Measurements from ENCODE around the gene HERC4.
"Not testable (repeated sequence)": the region's sequence is repeated elsewhere in the genome, so short reads cannot be mapped to it uniquely, and the experiment has no call there.

Gene HERC4

GRCh38 chr10:68001000-68001399 lies 74.1 kb downstream of the HERC4 start:
- Histone ChIP-seq H3K9ac (ENCODE audit: low read length in 2 of 2) (no peak overlapping the region), H3K27me3 (ENCODE audit: control insufficient read depth in 1 of 2, insufficient read depth in 2 of 2, low read length in 2 of 2) (no peaks in the 10 kb centered on the region), H3K9me3 (ENCODE audit: control insufficient read depth in 2 of 2, low read length in 2 of 2) (no peaks in the 10 kb centered on the region), H3K36me3 (ENCODE audit: control insufficient read depth in 2 of 2, insufficient read depth in 2 of 2, low read length in 2 of 2) (peaks cover 0 to 8% of the 10 kb centered on the region in 2 donors), H3K27ac (ENCODE audit: low read length) (no peak overlapping the region), H3K4me3 (ENCODE audit: low read length in 2 of 2) (no peak overlapping the region), H3K4me1 (ENCODE audit: control insufficient read depth, insufficient read depth, low read length) (no peaks in the 10 kb centered on the region)

GRCh38 chr10:67990093-67990492 lies 85.0 kb downstream of the HERC4 start:
- no peak overlapping the region for H3K9ac ChIP-seq (ENCODE audit: low read length in 2 of 2)
- peaks cover 3 to 8% of the 10 kb centered on the region in 2 donors for H3K36me3 ChIP-seq (ENCODE audit: control insufficient read depth in 2 of 2, insufficient read depth in 2 of 2, low read length in 2 of 2)
- no peaks in the 10 kb centered on the region for H3K4me1 ChIP-seq (ENCODE audit: control insufficient read depth, insufficient read depth, low read length)
- no peak overlapping the region for H3K27ac ChIP-seq (ENCODE audit: low read length)
- H3K4me3 ChIP-seq (ENCODE audit: low read length in 2 of 2), result no peak overlapping the region
- H3K9me3 ChIP-seq (ENCODE audit: control insufficient read depth in 2 of 2, low read length in 2 of 2), result no peaks in the 10 kb centered on the region
- no peaks in the 10 kb centered on the region for H3K27me3 ChIP-seq (ENCODE audit: control insufficient read depth in 1 of 2, insufficient read depth in 2 of 2, low read length in 2 of 2)

GRCh38 chr10:67988606-67989005 lies 86.5 kb downstream of the HERC4 start:
- no peaks in the 10 kb centered on the region for H3K9me3 ChIP-seq (ENCODE audit: control insufficient read depth in 2 of 2, low read length in 2 of 2)
- H3K4me3 ChIP-seq (ENCODE audit: low read length in 2 of 2), result no peak overlapping the region
- peaks cover 2 to 8% of the 10 kb centered on the region in 2 donors for H3K36me3 ChIP-seq (ENCODE audit: control insufficient read depth in 2 of 2, insufficient read depth in 2 of 2, low read length in 2 of 2)
- H3K9ac ChIP-seq (ENCODE audit: low read length in 2 of 2), result no peak overlapping the region
- no peak overlapping the region for H3K27ac ChIP-seq (ENCODE audit: low read length)
- H3K27me3 ChIP-seq (ENCODE audit: control insufficient read depth in 1 of 2, insufficient read depth in 2 of 2, low read length in 2 of 2), result no peaks in the 10 kb centered on the region
- no peaks in the 10 kb centered on the region for H3K4me1 ChIP-seq (ENCODE audit: control insufficient read depth, insufficient read depth, low read length)

- not testable (repeated sequence) for H3K27ac ChIP-seq (ENCODE audit: low read length); H3K4me3 ChIP-seq (ENCODE audit: low read length in 2 of 2); H3K9ac ChIP-seq (ENCODE audit: low read length in 2 of 2); H3K9me3 ChIP-seq (ENCODE audit: control insufficient read depth in 2 of 2, low read length in 2 of 2); H3K4me1 ChIP-seq (ENCODE audit: control insufficient read depth, insufficient read depth, low read length); H3K27me3 ChIP-seq (ENCODE audit: control insufficient read depth in 1 of 2, insufficient read depth in 2 of 2, low read length in 2 of 2)
- H3K36me3 ChIP-seq (ENCODE audit: control insufficient read depth in 2 of 2, insufficient read depth in 2 of 2, low read length in 2 of 2), result peaks cover 6 to 18% of the 10 kb centered on the region in 2 donors
These were observed 92.5 kb downstream of the HERC4 start for GRCh38 chr10:67982603-67983002.

- Histone ChIP-seq H3K27ac (ENCODE audit: low read length) (no peak overlapping the region), H3K27me3 (ENCODE audit: control insufficient read depth in 1 of 2, insufficient read depth in 2 of 2, low read length in 2 of 2) (no peaks in the 10 kb centered on the region), H3K4me1 (ENCODE audit: control insufficient read depth, insufficient read depth, low read length) (peaks cover 6% of the 10 kb centered on the region), H3K9ac (ENCODE audit: low read length in 2 of 2) (no peak overlapping the region), H3K4me3 (ENCODE audit: low read length in 2 of 2) (no peak overlapping the region), H3K9me3 (ENCODE audit: control insufficient read depth in 2 of 2, low read length in 2 of 2) (no peaks in the 10 kb centered on the region), H3K36me3 (ENCODE audit: control insufficient read depth in 2 of 2, insufficient read depth in 2 of 2, low read length in 2 of 2) (peaks cover 15 to 19% of the 10 kb centered on the region in 2 donors)
These were observed 96.3 kb downstream of the HERC4 start for GRCh38 chr10:67978749-67979148.

- Histone ChIP-seq H3K9ac (ENCODE audit: low read length in 2 of 2) (no peak overlapping the region), H3K27me3 (ENCODE audit: control insufficient read depth in 1 of 2, insufficient read depth in 2 of 2, low read length in 2 of 2) (no peaks in the 10 kb centered on the region), H3K36me3 (ENCODE audit: control insufficient read depth in 2 of 2, insufficient read depth in 2 of 2, low read length in 2 of 2) (peaks cover 17 to 26% of the 10 kb centered on the region in 2 donors), H3K27ac (ENCODE audit: low read length) (no peak overlapping the region), H3K4me3 (ENCODE audit: low read length in 2 of 2) (no peak overlapping the region), H3K4me1 (ENCODE audit: control insufficient read depth, insufficient read depth, low read length) (peaks cover 6% of the 10 kb centered on the region), H3K9me3 (ENCODE audit: control insufficient read depth in 2 of 2, low read length in 2 of 2) (no peaks in the 10 kb centered on the region)
These were observed 97.8 kb downstream of the HERC4 start for GRCh38 chr10:67977251-67977650.

- Histone ChIP-seq H3K27ac (ENCODE audit: low read length) (no peak overlapping the region), H3K4me1 (ENCODE audit: control insufficient read depth, insufficient read depth, low read length) (peaks cover 6% of the 10 kb centered on the region), H3K9me3 (ENCODE audit: control insufficient read depth in 2 of 2, low read length in 2 of 2) (peaks cover 0 to 3% of the 10 kb centered on the region in 2 donors), H3K27me3 (ENCODE audit: control insufficient read depth in 1 of 2, insufficient read depth in 2 of 2, low read length in 2 of 2) (no peaks in the 10 kb centered on the region), H3K36me3 (ENCODE audit: control insufficient read depth in 2 of 2, insufficient read depth in 2 of 2, low read length in 2 of 2) (peaks cover 20 to 29% of the 10 kb centered on the region in 2 donors), H3K4me3 (ENCODE audit: low read length in 2 of 2) (no peak overlapping the region), H3K9ac (ENCODE audit: low read length in 2 of 2) (no peak overlapping the region)
These were observed 98.5 kb downstream of the HERC4 start for GRCh38 chr10:67976292-67977245.

- peaks cover 0 to 5% of the 10 kb centered on the region in 2 donors for H3K9me3 ChIP-seq (ENCODE audit: control insufficient read depth in 2 of 2, low read length in 2 of 2)
- H3K4me3 ChIP-seq (ENCODE audit: low read length in 2 of 2), result no peak overlapping the region
These were observed 99.2 kb downstream of the HERC4 start for GRCh38 chr10:67975871-67976270.

GRCh38 chr10:67971311-67971710 lies 103.8 kb downstream of the HERC4 start:
- H3K36me3 ChIP-seq (ENCODE audit: control insufficient read depth in 2 of 2, insufficient read depth in 2 of 2, low read length in 2 of 2), result peaks cover 7 to 18% of the 10 kb centered on the region in 2 donors
- peaks cover 0 to 5% of the 10 kb centered on the region in 2 donors for H3K9me3 ChIP-seq (ENCODE audit: control insufficient read depth in 2 of 2, low read length in 2 of 2)
- no peaks in the 10 kb centered on the region for H3K27me3 ChIP-seq (ENCODE audit: control insufficient read depth in 1 of 2, insufficient read depth in 2 of 2, low read length in 2 of 2)
- H3K9ac ChIP-seq (ENCODE audit: low read length in 2 of 2), result no peak overlapping the region
- H3K27ac ChIP-seq (ENCODE audit: low read length), result no peak overlapping the region
- no peaks in the 10 kb centered on the region for H3K4me1 ChIP-seq (ENCODE audit: control insufficient read depth, insufficient read depth, low read length)
- H3K4me3 ChIP-seq (ENCODE audit: low read length in 2 of 2), result no peak overlapping the region

More at GRCh38 chr10:67975871-67976270, 99.2 kb downstream of the HERC4 start:
- Histone ChIP-seq H3K27me3 (ENCODE audit: control insufficient read depth in 1 of 2, insufficient read depth in 2 of 2, low read length in 2 of 2) (no peaks in the 10 kb centered on the region), H3K27ac (ENCODE audit: low read length) (no peak overlapping the region), H3K36me3 (ENCODE audit: control insufficient read depth in 2 of 2, insufficient read depth in 2 of 2, low read length in 2 of 2) (peaks cover 20 to 31% of the 10 kb centered on the region in 2 donors), H3K4me1 (ENCODE audit: control insufficient read depth, insufficient read depth, low read length) (peaks cover 6% of the 10 kb centered on the region), H3K9ac (ENCODE audit: low read length in 2 of 2) (no peak overlapping the region)

GRCh38 chr10:67969875-67970274 lies 105.2 kb downstream of the HERC4 start:
- H3K4me1 ChIP-seq (ENCODE audit: control insufficient read depth, insufficient read depth, low read length), result no peaks in the 10 kb centered on the region
- peaks cover 0 to 5% of the 10 kb centered on the region in 2 donors for H3K9me3 ChIP-seq (ENCODE audit: control insufficient read depth in 2 of 2, low read length in 2 of 2)
- H3K9ac ChIP-seq (ENCODE audit: low read length in 2 of 2), result no peak overlapping the region
- H3K4me3 ChIP-seq (ENCODE audit: low read length in 2 of 2), result no peak overlapping the region
- H3K36me3 ChIP-seq (ENCODE audit: control insufficient read depth in 2 of 2, insufficient read depth in 2 of 2, low read length in 2 of 2), result peaks cover 10 to 28% of the 10 kb centered on the region in 2 donors
- no peaks in the 10 kb centered on the region for H3K27me3 ChIP-seq (ENCODE audit: control insufficient read depth in 1 of 2, insufficient read depth in 2 of 2, low read length in 2 of 2)
- no peak overlapping the region for H3K27ac ChIP-seq (ENCODE audit: low read length)

GRCh38 chr10:67966035-67966434 lies 109.0 kb downstream of the HERC4 start:
- H3K4me1 ChIP-seq (ENCODE audit: control insufficient read depth, insufficient read depth, low read length); H3K27ac ChIP-seq (ENCODE audit: low read length); H3K9me3 ChIP-seq (ENCODE audit: control insufficient read depth in 2 of 2, low read length in 2 of 2); H3K4me3 ChIP-seq (ENCODE audit: low read length in 2 of 2); H3K9ac ChIP-seq (ENCODE audit: low read length in 2 of 2); H3K27me3 ChIP-seq (ENCODE audit: control insufficient read depth in 1 of 2, insufficient read depth in 2 of 2, low read length in 2 of 2): not testable (repeated sequence)
- H3K36me3 ChIP-seq (ENCODE audit: control insufficient read depth in 2 of 2, insufficient read depth in 2 of 2, low read length in 2 of 2), result peaks cover 3 to 15% of the 10 kb centered on the region in 2 donors

Data from stomach smooth muscle (tissue), 2 donors.